Spinal cord (tissue), 10 donors: ENCODE measurements around the gene DRICH1. TPM values are rescaled to one million over a fixed set of nuclear protein-coding genes. Genes with fewer than 3 reads are reported as not detected.
"Not testable (repeated sequence)": the region's sequence is repeated elsewhere in the genome, so short reads cannot be mapped to it uniquely, and the experiment has no call there.

Experiments used
- DNase-seq, 6 donors: peaks; one replicate each; pipeline versions ENCODE4 v3.0.0 to v3.0.0-alpha.2; 2013 to 2015; ENCODE audit warnings: low spot score in 6 of 6, low read depth in 4 of 6
- H3K27ac ChIP-seq: one replicate; pipeline ENCODE4 v1.5.1; 2013; ENCODE audit warnings: low read depth, low read length, control low read depth
- H3K27me3 ChIP-seq: one replicate; pipeline ENCODE4 v1.6.1; 2013; ENCODE audit warnings: low read length; ENCODE audit not compliant: control insufficient read depth, insufficient read depth
- H3K36me3 ChIP-seq: one replicate; pipeline ENCODE4 v1.6.1; 2013; ENCODE audit warnings: low read length; ENCODE audit not compliant: control insufficient read depth, insufficient read depth
- H3K4me1 ChIP-seq: one replicate; pipeline ENCODE4 v1.6.1; 2013; ENCODE audit warnings: low read length; ENCODE audit not compliant: control insufficient read depth, insufficient read depth
- H3K4me3 ChIP-seq: one replicate; pipeline ENCODE4 v1.5.1; 2013; ENCODE audit warnings: low read depth, low read length, control low read depth
- H3K9me3 ChIP-seq: one replicate; pipeline ENCODE4 v1.6.1; 2013; ENCODE audit warnings: low read length; ENCODE audit not compliant: control insufficient read depth, insufficient read depth
- WGBS: methylation state at CpG from one replicate; pipeline ENCODE4 v1.1.5; 2013; ENCODE audit warnings: missing lambda C conversion rate; ENCODE audit not compliant: insufficient coverage; 5-methylcytosine and 5-hydroxymethylcytosine counted together
- polyA plus RNA-seq, 2 donors: library from polyadenylated mRNA; unstranded; fragments of 120-200 nt; gene quantifications; one replicate each; pipeline ENCODE4 v1.2.1, GENCODE V29; 2013; ENCODE audit not compliant: insufficient read length in 2 of 2
- total RNA-seq, 2 donors: library from RNA; depleted of rRNA in 1 of 2; stranded (reverse); fragments of 120-200 nt in 1 of 2; fragments of >200 nt in 1 of 2; gene quantifications; one replicate each; pipeline versions ENCODE4 v1.2.3 to v1.2.4, GENCODE V29; 2013 to 2014
- donor health status: healthy.

The DRICH1 gene
- total and polyA plus RNA-seq, 4 donors = 0.20 to 3.8 (median 1.2) TPM

GRCh38 chr22:23573106-23573505 lies 59.0 kb downstream of the DRICH1 start:
- not testable (repeated sequence) for H3K36me3 ChIP-seq, H3K27me3 ChIP-seq, DNase-seq, H3K4me3 ChIP-seq, H3K27ac ChIP-seq, H3K9me3 ChIP-seq, H3K4me1 ChIP-seq
- 85% methylated on average over 13 of the region's 13 CpGs for WGBS

- Histone ChIP-seq H3K27ac (no peak overlapping the region), H3K4me3 (no peak overlapping the region), H3K4me1 (peaks cover 10% of the 10 kb centered on the region), H3K36me3 (no peaks in the 10 kb centered on the region), H3K27me3 (no peaks in the 10 kb centered on the region), H3K9me3 (no peaks in the 10 kb centered on the region)
- 84% methylated on average over 2 of the region's 4 CpGs for WGBS
- DNase-seq = no peak
Measured at GRCh38 chr22:23571486-23571885, 60.6 kb downstream of the DRICH1 start.

DNA sequence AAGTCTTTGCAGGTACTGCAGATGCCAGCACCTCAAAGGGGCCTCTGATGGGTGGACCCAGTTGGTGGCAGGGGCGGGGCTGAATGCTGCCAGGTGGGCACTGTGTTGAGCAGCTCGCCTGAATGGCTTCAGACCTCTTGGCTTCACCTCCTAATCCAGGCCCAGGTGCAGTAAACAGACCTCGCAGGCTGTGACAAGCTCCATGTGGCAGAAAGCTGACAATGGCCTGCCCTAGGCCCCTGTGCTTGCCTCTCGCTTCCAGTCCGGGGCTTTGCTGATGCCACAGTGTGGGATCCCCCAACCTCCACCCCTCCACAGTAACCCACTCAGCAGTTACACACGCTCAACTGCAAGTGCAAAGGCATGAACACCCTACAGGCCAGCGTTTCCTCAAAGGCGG lies 61.4 kb downstream of the DRICH1 start:
- H3K9me3 ChIP-seq = no peaks in the 10 kb centered on the region
- H3K4me1 ChIP-seq = peaks cover 17% of the 10 kb centered on the region
- DNase-seq = no peak
- no peak overlapping the region for H3K27ac ChIP-seq
- H3K27me3 ChIP-seq = no peaks in the 10 kb centered on the region
- H3K4me3 ChIP-seq = no peak overlapping the region
- no peaks in the 10 kb centered on the region for H3K36me3 ChIP-seq
- 90% methylated on average over 8 of the region's 8 CpGs for WGBS

- no peaks in the 10 kb centered on the region for H3K36me3 ChIP-seq
- H3K27ac ChIP-seq = no peak overlapping the region
- no peaks in the 10 kb centered on the region for H3K27me3 ChIP-seq
- H3K4me3 ChIP-seq = no peak overlapping the region
- H3K4me1 ChIP-seq = peaks cover 23% of the 10 kb centered on the region
- WGBS = 94% methylated on average over 10 of the region's 10 CpGs
- no peak for DNase-seq
- no peaks in the 10 kb centered on the region for H3K9me3 ChIP-seq
Measured at GRCh38 chr22:23569716-23570115, 62.4 kb downstream of the DRICH1 start.

DNA sequence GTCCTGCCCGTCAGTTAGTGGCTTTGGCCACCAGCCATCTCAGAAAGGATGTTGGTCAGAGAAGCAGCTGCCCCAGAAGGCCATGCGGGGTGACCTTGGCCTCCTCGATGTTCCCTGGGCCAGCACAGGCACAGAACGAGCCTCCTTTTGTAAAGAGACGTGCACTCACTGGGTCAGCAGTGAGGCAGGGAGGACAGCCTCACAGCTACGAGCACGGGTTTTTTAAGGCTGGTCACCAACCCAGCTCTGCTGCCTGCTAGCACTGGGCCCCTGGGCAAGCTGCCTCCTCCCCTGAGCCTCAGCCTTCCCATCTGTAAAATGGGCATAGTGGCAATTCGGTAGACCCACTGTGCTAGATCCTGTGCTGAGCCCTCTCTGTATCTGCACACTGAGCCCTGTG lies 62.8 kb downstream of the DRICH1 start:
- no peaks in the 10 kb centered on the region for H3K36me3 ChIP-seq
- no peaks in the 10 kb centered on the region for H3K9me3 ChIP-seq
- H3K27ac ChIP-seq = no peak overlapping the region
- DNase-seq = no peak
- no peaks in the 10 kb centered on the region for H3K27me3 ChIP-seq
- H3K4me3 ChIP-seq = no peak overlapping the region
- 89% methylated on average over 7 of the region's 8 CpGs for WGBS
- H3K4me1 ChIP-seq = peaks cover 24% of the 10 kb centered on the region

DNA sequence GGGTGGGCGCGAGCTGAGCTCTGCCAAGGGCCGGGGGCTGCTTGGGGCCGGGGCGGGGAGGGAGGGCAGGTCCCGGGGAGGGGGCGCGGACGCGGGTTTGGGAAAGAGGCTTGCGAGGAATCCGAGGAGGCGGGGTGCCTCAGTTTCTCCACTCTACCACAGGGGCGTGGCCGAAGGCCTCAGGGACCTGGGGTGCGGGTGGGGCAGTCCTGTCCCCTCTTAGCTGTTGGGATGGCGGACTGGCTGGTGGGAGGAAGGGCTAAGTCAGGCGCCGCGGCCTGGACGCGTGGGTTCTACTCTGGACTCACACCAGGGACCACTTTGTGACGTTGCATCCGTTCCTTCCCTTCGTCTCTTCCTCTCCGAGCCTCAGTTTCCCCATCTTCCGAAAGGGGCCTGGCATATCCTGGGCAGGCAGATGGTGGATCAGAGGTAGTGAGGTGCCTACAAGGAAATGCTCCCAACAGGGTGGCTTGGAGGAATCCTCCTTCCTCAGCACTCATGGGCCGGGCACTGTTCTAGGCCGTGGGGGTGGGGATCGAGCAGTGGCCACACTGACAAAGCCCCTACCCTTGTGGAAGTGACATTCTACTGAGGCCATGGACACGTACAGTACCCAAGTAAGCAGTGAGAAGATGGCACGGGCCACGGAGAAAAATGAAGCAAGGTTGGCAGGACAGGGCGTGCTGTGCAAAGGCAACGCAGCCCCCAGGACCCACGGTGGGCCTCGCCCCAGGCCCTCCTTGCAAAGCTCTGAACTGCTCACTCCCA lies 65.2 kb downstream of the DRICH1 start:
- no peaks in the 10 kb centered on the region for H3K36me3 ChIP-seq
- no peak for DNase-seq
- WGBS = 74% methylated on average over 14 of the region's 37 CpGs
- no peaks in the 10 kb centered on the region for H3K27me3 ChIP-seq
- H3K9me3 ChIP-seq = no peaks in the 10 kb centered on the region
- peak overlapping the region; percentile 25 for H3K27ac ChIP-seq
- peak overlapping the region; percentile 36 for H3K4me3 ChIP-seq
- peaks cover 29% of the 10 kb centered on the region for H3K4me1 ChIP-seq

- Histone ChIP-seq H3K36me3 (no peaks in the 10 kb centered on the region), H3K9me3 (no peaks in the 10 kb centered on the region)
Measured at GRCh38 chr22:23565915-23566704, 66.0 kb downstream of the DRICH1 start.

DNA sequence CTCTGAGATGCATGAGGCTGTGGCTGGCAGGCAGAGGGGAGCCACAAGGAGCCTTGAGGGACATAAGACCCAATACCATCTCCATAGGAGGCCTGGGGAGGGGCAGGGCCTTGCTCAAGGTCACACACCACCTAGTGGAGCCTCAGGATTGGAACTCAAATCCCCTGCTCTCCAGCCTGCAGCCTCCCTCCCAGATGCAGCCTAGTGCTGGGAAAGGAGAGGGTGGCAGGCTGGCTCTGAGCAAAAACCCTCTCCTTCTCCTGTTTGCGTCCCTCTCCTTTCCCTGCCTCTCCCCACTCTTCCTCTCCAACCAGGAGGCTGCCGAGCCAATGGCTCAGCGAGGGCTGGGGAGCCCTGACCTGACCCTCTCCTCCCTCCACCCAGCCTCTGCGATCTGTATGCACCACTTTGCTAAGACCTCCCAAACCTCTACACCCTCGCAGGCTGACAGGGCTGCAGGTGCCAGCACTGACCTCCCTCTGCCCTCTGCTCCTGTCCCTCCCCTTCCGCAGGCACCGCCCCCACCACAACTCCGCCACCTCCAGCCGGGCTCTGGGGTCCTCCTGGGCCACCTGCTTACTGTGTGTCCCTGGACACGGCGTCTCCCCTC lies 66.7 kb downstream of the DRICH1 start:
- H3K27ac ChIP-seq = peak overlapping the region; percentile 47
- H3K9me3 ChIP-seq = no peaks in the 10 kb centered on the region
- H3K36me3 ChIP-seq = no peaks in the 10 kb centered on the region
- H3K27me3 ChIP-seq = no peaks in the 10 kb centered on the region
- H3K4me3 ChIP-seq = peak overlapping the region; percentile 36
- H3K4me1 ChIP-seq = peaks cover 29% of the 10 kb centered on the region
- DNase-seq = peak in 2 of 6 donors; percentile 25 to 53
- 11% methylated on average over 11 of the region's 11 CpGs for WGBS

More at GRCh38 chr22:23565915-23566704, 66.0 kb downstream of the DRICH1 start:
- H3K27me3 ChIP-seq = no peaks in the 10 kb centered on the region
- under 1% methylated on average over 60 of the region's 73 CpGs for WGBS
- peak overlapping the region; percentile 36 for H3K4me3 ChIP-seq
- peak in 3 of 6 donors; percentile 35 to 69 (median 65) for DNase-seq
- no peak overlapping the region for H3K27ac ChIP-seq
- peaks cover 29% of the 10 kb centered on the region for H3K4me1 ChIP-seq

- H3K27ac ChIP-seq = no peak overlapping the region
- DNase-seq = no peak
- no peak overlapping the region for H3K4me3 ChIP-seq
- H3K9me3 ChIP-seq = no peaks in the 10 kb centered on the region
- H3K27me3 ChIP-seq = no peaks in the 10 kb centered on the region
- no peaks in the 10 kb centered on the region for H3K36me3 ChIP-seq
- 88% methylated on average over 7 of the region's 7 CpGs for WGBS
- H3K4me1 ChIP-seq = peaks cover 29% of the 10 kb centered on the region
Measured at GRCh38 chr22:23564276-23564675, 67.8 kb downstream of the DRICH1 start.
